Fibroblast of the conjunctiva (primary cell): ENCODE results near the gene IL19.
"Not testable (repeated sequence)": the region's sequence is repeated elsewhere in the genome, so short reads cannot be mapped to it uniquely, and the experiment has no call there.

Experiments used
- DNase-seq: peaks from one replicate; pipeline ENCODE4 v3.0.0-alpha.2; 2010; ENCODE audit warnings: low read depth

IL19 gene

GRCh38 chr1:206776229-206776628 is 5.7 kb downstream of the IL19 start:
- no peak for DNase-seq

- DNase-seq = no peak
Observed at GRCh38 chr1:206778031-206778430, 7.5 kb downstream of the IL19 start.

- not testable (repeated sequence) for DNase-seq
Observed at GRCh38 chr1:206778911-206779310, 8.3 kb downstream of the IL19 start.

GRCh38 chr1:206779638-206780037 is 9.1 kb downstream of the IL19 start:
- no peak for DNase-seq

GRCh38 chr1:206782448-206782847 is 11.9 kb downstream of the IL19 start:
- DNase-seq = no peak

GRCh38 chr1:206783506-206783905 is 12.9 kb downstream of the IL19 start:
- no peak for DNase-seq

GRCh38 chr1:206784471-206784903 is 13.9 kb downstream of the IL19 start:
- no peak for DNase-seq

GRCh38 chr1:206785182-206785765 is 14.7 kb downstream of the IL19 start:
- no peak for DNase-seq

- DNase-seq = no peak
Observed at GRCh38 chr1:206786212-206786886, 15.8 kb downstream of the IL19 start.

GRCh38 chr1:206787891-206788290 is 17.3 kb downstream of the IL19 start:
- no peak for DNase-seq

- DNase-seq = no peak
Observed at GRCh38 chr1:206788487-206789050, 18.0 kb downstream of the IL19 start.

GRCh38 chr1:206790502-206791250 is 20.1 kb downstream of the IL19 start:
- DNase-seq = no peak

- no peak for DNase-seq
Observed at GRCh38 chr1:206792939-206793607, 22.5 kb downstream of the IL19 start.

GRCh38 chr1:206793620-206794019 is 23.0 kb downstream of the IL19 start:
- no peak for DNase-seq

GRCh38 chr1:206794294-206794908 is 23.8 kb downstream of the IL19 start:
- DNase-seq = no peak

GRCh38 chr1:206796116-206796515 is 25.5 kb downstream of the IL19 start:
- DNase-seq = no peak

- DNase-seq = no peak
Observed at GRCh38 chr1:206796981-206797402, 26.4 kb downstream of the IL19 start.

- DNase-seq = no peak
Observed at GRCh38 chr1:206797534-206798383, 27.2 kb downstream of the IL19 start.

GRCh38 chr1:206798384-206798996 is 27.9 kb downstream of the IL19 start:
- no peak for DNase-seq

- DNase-seq = no peak
Observed at GRCh38 chr1:206799311-206799710, 28.7 kb downstream of the IL19 start.
